Stimulated activated CD4-positive, alpha-beta T cell treated with anti-CD3 and anti-CD28 coated beads, Interleukin-12 subunit alpha, Interleukin-12 subunit beta, amount 100 ng/mL, for 48 hours (primary cell): Measurements from ENCODE around the gene ABCB9.

ENCODE experiments used
- DNase-seq, 3 donors: peaks; one replicate each; pipeline ENCODE4 v3.0.0-alpha.2; 2020; ENCODE audit warnings: low read depth in 2 of 3, low spot score in 1 of 3

Gene ABCB9

DNA sequence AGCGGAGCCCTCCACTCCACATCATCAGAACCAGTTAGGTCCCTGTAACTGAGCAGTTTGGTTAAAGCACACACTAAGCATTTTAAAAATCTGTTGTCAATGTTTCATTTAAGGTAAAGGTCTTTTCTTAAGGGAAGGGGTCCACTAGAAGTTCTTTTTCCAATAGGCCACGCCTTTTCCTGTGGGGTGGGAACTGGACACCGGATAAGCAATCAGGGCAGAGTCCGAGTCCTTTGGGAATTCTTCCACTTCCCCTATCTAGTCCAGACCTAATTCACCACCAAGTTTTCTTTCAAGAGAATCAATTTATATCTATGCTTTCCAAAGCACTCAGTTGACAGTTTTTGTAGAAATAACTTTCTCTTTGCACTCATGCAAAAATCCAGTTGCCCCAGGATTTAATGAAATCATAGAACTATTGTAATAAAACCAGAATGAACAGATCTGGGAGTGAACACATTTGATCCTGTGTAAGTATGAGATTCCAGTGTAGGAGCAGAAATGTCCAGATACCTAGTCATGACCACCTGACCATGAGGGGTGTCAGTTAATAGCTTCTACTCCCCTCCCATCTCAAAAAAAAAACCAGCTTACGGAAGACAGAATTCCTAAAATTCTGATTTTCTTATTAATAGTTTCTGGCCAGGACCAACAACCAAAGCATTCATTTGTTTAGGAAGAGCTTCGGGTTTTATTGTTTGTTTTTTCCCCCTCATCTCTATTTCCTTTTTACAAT lies 82.0 kb downstream of the ABCB9 start:
- DNase-seq = no peak

- no peak for DNase-seq
Observed at GRCh38 chr12:122882908-122883558, 83.2 kb downstream of the ABCB9 start.

DNA sequence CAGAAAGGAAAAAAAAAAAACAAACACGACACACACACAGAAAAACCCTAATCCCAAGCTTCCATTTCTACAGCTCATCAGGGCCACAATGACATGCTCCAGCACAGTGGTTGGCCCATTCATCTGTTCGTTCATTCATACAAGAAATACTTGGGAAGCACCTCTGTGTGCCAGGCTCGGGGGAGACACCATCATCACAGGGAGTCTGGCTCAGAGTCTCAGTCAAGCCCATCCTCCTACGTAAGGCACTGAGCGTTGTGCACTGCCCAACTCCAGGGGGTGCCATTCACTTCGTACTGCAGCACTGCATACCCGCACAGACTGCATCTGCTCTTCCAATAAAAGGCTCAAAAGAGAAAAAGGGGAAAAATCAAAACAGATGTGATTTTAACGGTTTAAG lies 85.6 kb downstream of the ABCB9 start:
- no peak for DNase-seq

DNA sequence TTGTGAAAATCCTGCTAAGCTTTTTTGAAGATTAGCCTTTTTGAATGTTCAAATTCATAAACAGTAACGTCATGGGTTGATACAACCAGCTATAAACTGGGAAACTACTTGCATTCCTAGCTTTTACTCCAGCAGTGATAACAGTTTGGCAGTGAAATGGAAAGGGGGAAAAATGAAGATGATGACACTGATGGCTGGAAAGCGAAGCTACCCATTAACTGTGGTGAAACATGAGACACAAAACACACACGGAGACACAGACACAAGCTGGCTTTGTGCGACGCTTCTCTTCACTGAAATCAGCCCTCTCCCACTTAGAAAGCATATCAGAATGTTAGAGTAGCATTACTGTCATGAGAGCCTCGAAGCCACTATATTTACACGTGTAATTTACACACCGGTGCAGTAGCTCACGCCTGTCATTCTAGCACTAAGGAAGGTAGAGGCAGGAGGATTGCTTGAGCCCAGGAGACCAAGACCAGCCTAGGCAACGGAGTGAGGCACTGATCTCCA lies 86.1 kb downstream of the ABCB9 start:
- no peak for DNase-seq
